Activated T-cell treated with anti-CD3 and anti-CD28 coated beads for 48 hours (primary cell): ENCODE data around the gene HOXD8.

Source experiments
- DNase-seq: peaks from one replicate; pipeline ENCODE4 v3.0.0-alpha.2; 2020; ENCODE audit warnings: low read depth

The HOXD8 gene

GRCh38 chr2:176117162-176117822, 12.2 kb upstream of the HOXD8 start:
- no peak for DNase-seq

- DNase-seq, result no peak
Measured at GRCh38 chr2:176117823-176118371, 11.6 kb upstream of the HOXD8 start.

- no peak for DNase-seq
Measured at GRCh38 chr2:176118601-176119339, 10.7 kb upstream of the HOXD8 start.

GRCh38 chr2:176120364-176121189, 8.9 kb upstream of the HOXD8 start:
- DNase-seq, result no peak

- no peak for DNase-seq
Measured at GRCh38 chr2:176121190-176122051, 8.1 kb upstream of the HOXD8 start.

GRCh38 chr2:176122052-176122682, 7.3 kb upstream of the HOXD8 start:
- DNase-seq, result no peak

- no peak for DNase-seq
Measured at GRCh38 chr2:176122683-176123410, 6.7 kb upstream of the HOXD8 start, which contains the start of gene HOXD9. Gene HOXD9, plus strand, starts transcription at chr2:176122719. Its CDS starts 50 bp downstream, at chr2:176122769.

GRCh38 chr2:176123411-176124109, 5.9 kb upstream of the HOXD8 start:
- no peak for DNase-seq

- DNase-seq, result no peak
Measured at GRCh38 chr2:176124110-176124946, 5.2 kb upstream of the HOXD8 start.

GRCh38 chr2:176124947-176125771, 4.3 kb upstream of the HOXD8 start:
- DNase-seq, result no peak

- no peak for DNase-seq
Measured at GRCh38 chr2:176125772-176126054, 3.8 kb upstream of the HOXD8 start.

- DNase-seq, result no peak
Measured at GRCh38 chr2:176126929-176127773, 2.4 kb upstream of the HOXD8 start.

- no peak for DNase-seq
Measured at GRCh38 chr2:176127774-176128072, 1.8 kb upstream of the HOXD8 start.

- no peak for DNase-seq
Measured at GRCh38 chr2:176128172-176128981, 1.1 kb upstream of the HOXD8 start.

- DNase-seq, result no peak
Measured at GRCh38 chr2:176129813-176130146, 275 bp downstream of the HOXD8 start.

- DNase-seq, result no peak
Measured at GRCh38 chr2:176130147-176130956, 847 bp downstream of the HOXD8 start.
